K562 (cell line): ENCODE data around the gene DGUOK. TPM values are rescaled to one million over a fixed set of nuclear protein-coding genes. Genes with fewer than 3 reads are reported as not detected.
A peak's percentile ranks its signal among the peaks of the same experiment; 100 is the strongest.

Experiments
- CTCF ChIP-seq, 3 experiments: IDR thresholded peaks in 2 of 3; conservative IDR thresholded peaks in 1 of 3; 2 replicates each; pipeline ENCODE4 v1.5.1; 2011 to 2012; ENCODE audit warnings: low read length in 3 of 3, mild to moderate bottlenecking in 3 of 3, control low read depth in 2 of 3, improper control_type of control experiment in 1 of 3, inconsistent platforms in 1 of 3, low read depth in 1 of 3, mixed read lengths in 1 of 3, moderate library complexity in 1 of 3; ENCODE audit not compliant: insufficient read depth in 2 of 3
- E2F8 ChIP-seq: fragments of 450-650 bp; IDR thresholded peaks from 2 replicates; pipeline ENCODE4 v1.7.1; 2018; ENCODE audit warnings: mild to moderate bottlenecking, low read depth; ENCODE audit not compliant: partially characterized antibody
- ELF4 ChIP-seq: fragments of 450-650 bp; formaldehyde crosslinking; IDR thresholded peaks from 2 replicates; pipeline ENCODE4 v1.4.0; 2022; ENCODE audit warnings: missing genetic modification characterization
- MEF2A ChIP-seq: IDR thresholded peaks from 2 replicates; pipeline ENCODE4 v1.6.1; 2011; ENCODE audit warnings: low read depth, mild to moderate bottlenecking, low read length, moderate library complexity; ENCODE audit not compliant: control insufficient read depth
- NRF1 ChIP-seq, 2 experiments: fragments of 450-650 bp; IDR thresholded peaks in 1 of 2; conservative IDR thresholded peaks in 1 of 2; 2 replicates each; pipeline ENCODE4 v1.6.1; 2014; ENCODE audit warnings: mild to moderate bottlenecking in 2 of 2
- PHTF2 ChIP-seq: fragments of 250-450 bp; sonication (Bioruptor Pico); IDR thresholded peaks from 2 replicates; pipeline ENCODE4 v1.5.0; 2021; ENCODE audit warnings: mild to moderate bottlenecking
- POLR2B ChIP-seq: fragments of 450-650 bp; IDR thresholded peaks from 2 replicates; pipeline ENCODE4 v1.6.1; 2018; ENCODE audit warnings: low read depth; ENCODE audit not compliant: partially characterized antibody
- RB1 ChIP-seq: fragments of 450-650 bp; IDR thresholded peaks from 2 replicates; pipeline ENCODE4 v1.6.1; 2017; ENCODE audit warnings: low read depth, mild to moderate bottlenecking
- TAF1 ChIP-seq: IDR thresholded peaks from 2 replicates; pipeline ENCODE4 v1.6.1; 2011; ENCODE audit warnings: mild to moderate bottlenecking, low read length, moderate library complexity; ENCODE audit not compliant: insufficient read depth, control insufficient read depth, severe bottlenecking; ENCODE audit errors: extremely low read depth
- THRA ChIP-seq: fragments of 450-650 bp; IDR thresholded peaks from 2 replicates; pipeline ENCODE4 v1.6.1; 2017; ENCODE audit warnings: mild to moderate bottlenecking, moderate library complexity
- ZMIZ1 ChIP-seq, 2 experiments: fragments of 150-350 bp in 1 of 2; IDR thresholded peaks; 2 replicates each; pipeline ENCODE4 v1.6.1; 2012 to 2016; ENCODE audit warnings: low read depth in 2 of 2, low read length in 2 of 2, mild to moderate bottlenecking in 1 of 2, moderate library complexity in 1 of 2
- ZNF232 ChIP-seq: sonication (generic); formaldehyde crosslinking; IDR thresholded peaks from 2 replicates; pipeline ENCODE4 v1.8.0; 2022; ENCODE audit warnings: mild to moderate bottlenecking, missing genetic modification reagents
- ZNF511 ChIP-seq: sonication (generic); formaldehyde crosslinking; IDR thresholded peaks from 2 replicates; pipeline ENCODE4 v1.8.0; 2022; ENCODE audit warnings: mild to moderate bottlenecking, missing genetic modification reagents
- ZNF696 ChIP-seq: fragments of 250-450 bp; sonication (Bioruptor Pico); conservative IDR thresholded peaks from 2 replicates; pipeline ENCODE4 v1.4.0; 2020; ENCODE audit warnings: mild to moderate bottlenecking, moderate library complexity
- ZNF717 ChIP-seq: fragments of 250-450 bp; sonication (Bioruptor Pico); IDR thresholded peaks from 2 replicates; pipeline ENCODE4 v1.5.0; 2021
- polyA plus RNA-seq, 8 experiments: library from polyadenylated mRNA; depleted of rRNA in 4 of 8; stranded (reverse) in 5 of 8; unstranded in 3 of 8; fragments of >200 nt; fragmentation: Nextera tagmentation in 2 of 8; fragmentation: Illumina TruSeq in 1 of 8; extraction: Ambion mirVana in 2 of 8; extraction: Trizol in 1 of 8; gene quantifications; 2 replicates each; pipeline versions ENCODE4 v1.2.1 to v1.2.3, GENCODE V29; 2011 to 2014; ENCODE audit warnings: inconsistent platforms in 1 of 8, missing spikeins in 1 of 8
- total RNA-seq, 7 experiments: library from RNA; depleted of rRNA in 6 of 7; stranded (reverse); fragments of >200 nt in 6 of 7; fragmentation: Illumina TruSeq in 2 of 7; extraction: Trizol in 2 of 7; gene quantifications; 2 replicates each; pipeline versions ENCODE4 v1.2.1 to v1.2.3, GENCODE V29; 2011 to 2021; ENCODE audit warnings: low replicate concordance in 1 of 7

Gene DGUOK
- total and polyA plus RNA-seq, 9 of the 15 experiments (the other 6 are each of a cell fraction or from before 2014, with no cell fraction given), result 67.0 to 288 (median 126) TPM

- TF ChIP-seq CTCF (IDR thresholded peaks at IDR 0.05 in 2 of 3, conservative IDR thresholded peaks at IDR 0.05 in 1 of 3; ENCODE audit: insufficient read depth in 2 of 3, low read depth in 1 of 3, low read length in 3 of 3), result no peak
- TF ChIP-seq TAF1, result peak; percentile 91
- TF ChIP-seq RB1, result no peak; the same call in 1 of the 2 replicates
- TF ChIP-seq E2F8, result peak; percentile 91
- 0 out of 2 replicates have a peak, but pooled peaks have one; percentile 29 for TF ChIP-seq MEF2A
- peak; percentile 81; the same call in 1 of the 2 replicates for TF ChIP-seq ELF4 (CRISPR knock-in tag)
- no peak for TF ChIP-seq ZNF696
- no peak for TF ChIP-seq THRA
- no peak; the same call in 1 of the 2 replicates for TF ChIP-seq ZNF232 (CRISPR knock-in tag)
- peak; percentile 86 to 88 for TF ChIP-seq NRF1 (conservative IDR thresholded peaks at IDR 0.05 in 1 of 2, IDR thresholded peaks at IDR 0.05 in 1 of 2)
- TF ChIP-seq POLR2B, result peak; percentile 93
- no peak for TF ChIP-seq PHTF2
- TF ChIP-seq ZNF511 (CRISPR knock-in tag), result peak; percentile 90
- 0 out of 4 replicates have a peak, but pooled peaks of 1 of the 2 experiments have one; percentile 5 for TF ChIP-seq ZMIZ1 (IDR thresholded peaks at IDR 0.05; ENCODE audit: low read depth in 2 of 2, low read length in 2 of 2)
- TF ChIP-seq ZNF717 (CRISPR knock-in tag), result no peak
These were observed at the start of gene DGUOK (continued) for GRCh38 chr2:73926493-73927327.
